K562 treated with DMSO at 1 percent for 12 hours (cell line): ENCODE results near the gene KIF16B. TPM values are rescaled to one million over a fixed set of nuclear protein-coding genes. Genes with fewer than 3 reads are reported as not detected.

Source experiments
- total RNA-seq: library from RNA; unstranded; fragments of 300-600 nt; gene quantifications from 2 replicates; pipeline ENCODE4 v1.2.3, GENCODE V29; 2022; ENCODE audit not compliant: insufficient read depth

KIF16B gene, protein sequence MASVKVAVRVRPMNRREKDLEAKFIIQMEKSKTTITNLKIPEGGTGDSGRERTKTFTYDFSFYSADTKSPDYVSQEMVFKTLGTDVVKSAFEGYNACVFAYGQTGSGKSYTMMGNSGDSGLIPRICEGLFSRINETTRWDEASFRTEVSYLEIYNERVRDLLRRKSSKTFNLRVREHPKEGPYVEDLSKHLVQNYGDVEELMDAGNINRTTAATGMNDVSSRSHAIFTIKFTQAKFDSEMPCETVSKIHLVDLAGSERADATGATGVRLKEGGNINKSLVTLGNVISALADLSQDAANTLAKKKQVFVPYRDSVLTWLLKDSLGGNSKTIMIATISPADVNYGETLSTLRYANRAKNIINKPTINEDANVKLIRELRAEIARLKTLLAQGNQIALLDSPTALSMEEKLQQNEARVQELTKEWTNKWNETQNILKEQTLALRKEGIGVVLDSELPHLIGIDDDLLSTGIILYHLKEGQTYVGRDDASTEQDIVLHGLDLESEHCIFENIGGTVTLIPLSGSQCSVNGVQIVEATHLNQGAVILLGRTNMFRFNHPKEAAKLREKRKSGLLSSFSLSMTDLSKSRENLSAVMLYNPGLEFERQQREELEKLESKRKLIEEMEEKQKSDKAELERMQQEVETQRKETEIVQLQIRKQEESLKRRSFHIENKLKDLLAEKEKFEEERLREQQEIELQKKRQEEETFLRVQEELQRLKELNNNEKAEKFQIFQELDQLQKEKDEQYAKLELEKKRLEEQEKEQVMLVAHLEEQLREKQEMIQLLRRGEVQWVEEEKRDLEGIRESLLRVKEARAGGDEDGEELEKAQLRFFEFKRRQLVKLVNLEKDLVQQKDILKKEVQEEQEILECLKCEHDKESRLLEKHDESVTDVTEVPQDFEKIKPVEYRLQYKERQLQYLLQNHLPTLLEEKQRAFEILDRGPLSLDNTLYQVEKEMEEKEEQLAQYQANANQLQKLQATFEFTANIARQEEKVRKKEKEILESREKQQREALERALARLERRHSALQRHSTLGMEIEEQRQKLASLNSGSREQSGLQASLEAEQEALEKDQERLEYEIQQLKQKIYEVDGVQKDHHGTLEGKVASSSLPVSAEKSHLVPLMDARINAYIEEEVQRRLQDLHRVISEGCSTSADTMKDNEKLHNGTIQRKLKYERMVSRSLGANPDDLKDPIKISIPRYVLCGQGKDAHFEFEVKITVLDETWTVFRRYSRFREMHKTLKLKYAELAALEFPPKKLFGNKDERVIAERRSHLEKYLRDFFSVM (N-terminal part only)
- 3.1 and 7.6 TPM in 2 replicates for total RNA-seq

GRCh38 chr20:16573001-16573965, at the start of gene KIF16B:
TSS of gene KIF16B (minus strand) at chr20:16573448. CDS start at chr20:16573275, 173 bp downstream.

Other genes starting within 250 kb of the KIF16B start
- 33.3 and 41.6 TPM in 2 replicates for gene SNRPB2, start 156.6 kb upstream of the KIF16B start, total RNA-seq
- gene OTOR, start 174.9 kb upstream of the KIF16B start, total RNA-seq, result not detected in 2 replicates